Hepatocyte (in vitro differentiated cells): ENCODE results near the gene DNAJB12. TPM values are rescaled to one million over a fixed set of nuclear protein-coding genes. Genes with fewer than 3 reads are reported as not detected.
"Not testable (repeated sequence)": the region's sequence is repeated elsewhere in the genome, so short reads cannot be mapped to it uniquely, and the experiment has no call there.

Experiments
- DNase-seq: peaks from one replicate; pipeline ENCODE4 v3.0.0-alpha.2; 2016; ENCODE audit warnings: low spot score
- H2AFZ ChIP-seq: fragments of 200-600 bp; sonication (generic); 2 replicates; pipeline ENCODE4 v1.6.0; 2016; ENCODE audit warnings: antibody characterized with exemption, mild to moderate bottlenecking
- H3K27ac ChIP-seq: fragments of 200-600 bp; sonication (generic); 2 replicates; pipeline ENCODE4 v1.5.1; 2016; ENCODE audit warnings: mild to moderate bottlenecking
- H3K27me3 ChIP-seq: fragments of 200-600 bp; sonication (generic); 2 replicates; pipeline ENCODE4 v1.6.1; 2016
- H3K36me3 ChIP-seq: fragments of 200-600 bp; sonication (generic); replicated peaks from 2 replicates; pipeline ENCODE4 v1.5.1; 2016; ENCODE audit warnings: low read depth; ENCODE audit not compliant: insufficient read depth
- H3K4me1 ChIP-seq: fragments of 200-600 bp; sonication (generic); 2 replicates; pipeline ENCODE4 v1.5.1; 2016; ENCODE audit warnings: mild to moderate bottlenecking, moderate library complexity; ENCODE audit not compliant: insufficient read depth
- H3K4me2 ChIP-seq: fragments of 200-600 bp; sonication (generic); 2 replicates; pipeline ENCODE4 v1.6.0; 2016
- H3K4me3 ChIP-seq: fragments of 200-600 bp; sonication (generic); 2 replicates; pipeline ENCODE4 v1.5.1; 2016; ENCODE audit warnings: mild to moderate bottlenecking
- H3K79me2 ChIP-seq: fragments of 200-600 bp; sonication (generic); 2 replicates; pipeline ENCODE4 v1.6.0; 2017; ENCODE audit warnings: mild to moderate bottlenecking
- H3K9me2 ChIP-seq: fragments of 200-600 bp; sonication (generic); replicated peaks from 2 replicates; pipeline ENCODE4 v1.6.0; 2017; ENCODE audit warnings: mild to moderate bottlenecking; ENCODE audit not compliant: insufficient read depth
- H3K9me3 ChIP-seq: fragments of 200-600 bp; sonication (generic); 2 replicates; pipeline ENCODE4 v1.5.1; 2016; ENCODE audit warnings: low read depth, mild to moderate bottlenecking
- H4K20me1 ChIP-seq: fragments of 200-600 bp; sonication (generic); 2 replicates; pipeline ENCODE4 v1.6.0; 2016; ENCODE audit warnings: mild to moderate bottlenecking; ENCODE audit not compliant: insufficient read depth, poor library complexity, severe bottlenecking
- EZH2 ChIP-seq: fragments of 200-600 bp; sonication (generic); IDR thresholded peaks from 2 replicates; pipeline ENCODE4 v1.6.1; 2016; ENCODE audit warnings: antibody characterized with exemption, mild to moderate bottlenecking, borderline replicate concordance
- EZH2phosphoT487 ChIP-seq: fragments of 200-600 bp; sonication (generic); IDR thresholded peaks from one replicate; pipeline ENCODE4 v1.6.1; 2018; ENCODE audit warnings: antibody characterized with exemption, mild to moderate bottlenecking, low read depth, moderate library complexity; ENCODE audit not compliant: unreplicated experiment, severe bottlenecking
- WGBS: methylation state at CpG from one replicate; pipeline ENCODE4 v1.1.6; 2016; ENCODE audit warnings: low lambda C conversion rate; ENCODE audit errors: missing lambda C conversion rate; 5-methylcytosine and 5-hydroxymethylcytosine counted together
- polyA plus RNA-seq: library from polyadenylated mRNA; unstranded; fragments of >200 nt; fragmentation: Nextera tagmentation; extraction: Ambion mirVana; gene quantifications from 2 replicates; pipeline ENCODE4 v1.2.1, GENCODE V29; 2016
- total RNA-seq: library from RNA; depleted of rRNA; stranded (reverse); fragments of >200 nt; gene quantifications from 2 replicates; pipeline ENCODE4 v1.2.3, GENCODE V29; 2014
- TF ChIP-seq, protein P1 (sequence below): fragments of 200-600 bp; sonication (generic); IDR thresholded peaks from 2 replicates; pipeline ENCODE4 v1.5.1; 2016; ENCODE audit warnings: antibody characterized with exemption, mild to moderate bottlenecking; ENCODE audit not compliant: poor library complexity

The DNAJB12 gene
- total and polyA plus RNA-seq, 2 experiments from 2014 or later, result 31.0 to 40.3 TPM

DNA sequence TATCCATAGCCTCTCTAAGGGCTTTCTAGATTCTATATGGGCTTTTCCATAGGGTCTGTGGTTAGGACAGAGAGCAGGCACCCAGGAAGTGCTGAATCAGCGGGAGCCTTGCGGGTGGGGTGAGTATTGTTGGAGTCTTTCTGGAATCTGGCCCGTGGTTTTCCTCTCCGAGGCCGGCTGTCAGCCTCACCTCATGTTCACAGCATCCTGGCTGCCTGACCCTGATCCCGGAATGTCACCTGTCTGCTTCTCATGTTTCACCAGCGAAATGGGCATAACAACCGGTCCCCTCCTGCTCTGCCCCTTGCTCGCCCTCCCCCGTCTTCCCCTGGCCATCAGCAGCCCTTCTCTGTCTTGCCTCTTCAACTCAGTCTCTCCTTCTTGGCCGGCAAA lies 44.5 kb downstream of the DNAJB12 start:
- no peak for TF ChIP-seq EZH2
- no peak for TF ChIP-seq EZH2phosphoT487
- TF ChIP-seq, protein P1, sequence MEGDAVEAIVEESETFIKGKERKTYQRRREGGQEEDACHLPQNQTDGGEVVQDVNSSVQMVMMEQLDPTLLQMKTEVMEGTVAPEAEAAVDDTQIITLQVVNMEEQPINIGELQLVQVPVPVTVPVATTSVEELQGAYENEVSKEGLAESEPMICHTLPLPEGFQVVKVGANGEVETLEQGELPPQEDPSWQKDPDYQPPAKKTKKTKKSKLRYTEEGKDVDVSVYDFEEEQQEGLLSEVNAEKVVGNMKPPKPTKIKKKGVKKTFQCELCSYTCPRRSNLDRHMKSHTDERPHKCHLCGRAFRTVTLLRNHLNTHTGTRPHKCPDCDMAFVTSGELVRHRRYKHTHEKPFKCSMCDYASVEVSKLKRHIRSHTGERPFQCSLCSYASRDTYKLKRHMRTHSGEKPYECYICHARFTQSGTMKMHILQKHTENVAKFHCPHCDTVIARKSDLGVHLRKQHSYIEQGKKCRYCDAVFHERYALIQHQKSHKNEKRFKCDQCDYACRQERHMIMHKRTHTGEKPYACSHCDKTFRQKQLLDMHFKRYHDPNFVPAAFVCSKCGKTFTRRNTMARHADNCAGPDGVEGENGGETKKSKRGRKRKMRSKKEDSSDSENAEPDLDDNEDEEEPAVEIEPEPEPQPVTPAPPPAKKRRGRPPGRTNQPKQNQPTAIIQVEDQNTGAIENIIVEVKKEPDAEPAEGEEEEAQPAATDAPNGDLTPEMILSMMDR, result no peak
- WGBS, result 60% methylated on average over 10 of the region's 11 CpGs
- no peak for DNase-seq
- H3K9me2 ChIP-seq, result no peaks in the 10 kb centered on the region
- H3K36me3 ChIP-seq, result no peaks in the 10 kb centered on the region
- H3K4me1 ChIP-seq, result peaks cover 35% of the 10 kb centered on the region
- no peaks in the 10 kb centered on the region for H3K27me3 ChIP-seq
- no peak overlapping the region for H3K4me2 ChIP-seq
- H3K79me2 ChIP-seq, result no peaks in the 10 kb centered on the region
- H4K20me1 ChIP-seq, result no peaks in the 10 kb centered on the region
- no peak overlapping the region for H2AFZ ChIP-seq
- H3K9me3 ChIP-seq, result no peaks in the 10 kb centered on the region
- H3K27ac ChIP-seq, result peak overlapping the region; percentile 97
- H3K4me3 ChIP-seq, result no peak overlapping the region

DNA sequence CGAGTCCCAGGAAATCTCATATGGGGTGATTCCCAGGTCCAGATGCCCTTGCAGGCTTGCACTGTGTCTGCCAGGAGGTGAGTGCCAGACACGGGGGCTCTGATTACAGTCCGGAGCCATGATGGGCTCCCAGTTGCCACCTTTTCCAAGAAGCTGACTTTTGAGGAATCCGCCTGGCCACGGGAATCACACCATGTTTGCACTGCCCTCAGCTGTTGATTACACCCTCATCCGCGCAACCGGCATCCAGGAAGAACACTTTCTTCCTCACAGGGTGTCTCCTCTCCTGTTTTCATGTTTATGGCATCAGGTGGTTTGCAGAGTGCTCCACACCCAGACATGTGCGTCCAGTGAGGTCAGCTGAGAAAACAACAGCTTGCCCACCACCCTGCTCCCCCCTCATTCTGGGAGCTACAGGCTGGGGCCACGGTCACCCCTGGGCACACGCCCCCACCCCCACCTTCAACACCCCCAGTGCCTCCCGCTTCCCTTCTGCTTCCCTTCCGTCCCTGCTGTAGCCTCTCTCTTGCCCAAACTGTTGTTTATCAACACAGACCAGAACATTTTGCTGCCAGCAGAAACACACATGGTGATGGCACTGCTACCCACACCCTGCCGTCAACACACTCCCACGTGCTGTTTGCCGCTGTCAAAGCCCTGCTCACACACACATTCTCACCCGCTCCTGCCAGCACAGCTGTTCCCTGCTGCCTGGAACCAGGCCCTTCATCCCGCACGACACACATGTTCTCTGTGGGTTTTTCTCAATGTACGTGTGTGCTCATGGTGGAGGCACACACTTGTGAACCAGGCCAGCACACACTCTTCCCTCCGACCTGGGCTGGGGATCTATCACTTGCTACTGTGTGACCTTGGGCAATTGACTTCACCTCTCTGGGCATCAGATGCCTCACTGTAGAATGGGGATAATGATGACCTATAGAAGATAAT lies 45.2 kb downstream of the DNAJB12 start:
- TF ChIP-seq EZH2phosphoT487, result no peak
- TF ChIP-seq, protein P1, result no peak
- TF ChIP-seq EZH2, result no peak
- Histone ChIP-seq H3K4me1 (peaks cover 31% of the 10 kb centered on the region), H3K4me3 (no peak overlapping the region), H3K4me2 (no peak overlapping the region), H3K27ac (peak overlapping the region; percentile 97), H3K9me2 (no peaks in the 10 kb centered on the region), H3K79me2 (no peaks in the 10 kb centered on the region), H2AFZ (no peak overlapping the region), H3K27me3 (no peaks in the 10 kb centered on the region), H3K9me3 (no peaks in the 10 kb centered on the region), H4K20me1 (no peaks in the 10 kb centered on the region), H3K36me3 (no peaks in the 10 kb centered on the region)
- whole genome bisulfite sequencing, result 71% methylated on average over 21 of the region's 21 CpGs
- peak; percentile 73 for DNase-seq

DNA sequence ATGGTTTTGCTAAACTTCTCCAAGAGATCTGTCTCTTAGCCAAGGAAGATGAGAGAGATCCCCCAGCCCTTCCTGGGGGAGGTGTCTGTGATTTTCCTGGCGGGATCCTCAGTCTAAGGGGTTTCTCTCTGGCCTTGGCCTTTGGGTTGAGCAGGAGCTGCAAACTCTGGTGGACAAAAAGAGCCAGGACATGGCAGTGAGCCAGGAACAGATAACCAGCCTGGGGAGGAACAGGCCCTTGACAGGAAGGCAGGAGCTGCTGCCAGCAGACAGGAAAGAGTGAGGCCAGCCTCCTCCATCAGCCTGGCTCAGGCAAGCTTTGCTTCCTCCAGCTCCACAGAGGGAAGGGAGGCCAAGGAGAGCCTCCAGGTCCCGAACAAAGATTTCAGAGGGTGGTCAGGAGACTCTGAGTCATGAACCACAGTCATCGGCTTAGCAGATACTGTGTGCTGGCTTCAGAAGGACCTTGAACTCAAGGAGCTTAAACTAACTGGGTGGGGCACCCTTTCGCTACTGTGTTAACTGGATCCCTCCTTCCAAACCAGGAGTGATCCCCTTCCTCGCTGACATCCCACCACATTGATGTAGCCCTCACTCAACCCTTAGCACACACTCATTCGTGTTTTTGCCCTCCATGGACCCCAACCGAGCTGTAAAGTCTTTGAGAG lies 46.3 kb downstream of the DNAJB12 start:
- Histone ChIP-seq H3K79me2 (no peaks in the 10 kb centered on the region), H2AFZ (peak overlapping the region; percentile 30), H3K27ac (peak overlapping the region; percentile 97), H3K4me3 (no peak overlapping the region), H3K4me1 (peaks cover 31% of the 10 kb centered on the region), H4K20me1 (no peaks in the 10 kb centered on the region), H3K36me3 (no peaks in the 10 kb centered on the region), H3K9me2 (no peaks in the 10 kb centered on the region), H3K27me3 (no peaks in the 10 kb centered on the region), H3K4me2 (peak overlapping the region; percentile 36), H3K9me3 (no peaks in the 10 kb centered on the region)
- peak; percentile 86 for DNase-seq
- WGBS, result 54% methylated on average over 7 of the region's 7 CpGs
- TF ChIP-seq, protein P1, result no peak
- TF ChIP-seq EZH2phosphoT487 (no peak), EZH2 (no peak)

DNA sequence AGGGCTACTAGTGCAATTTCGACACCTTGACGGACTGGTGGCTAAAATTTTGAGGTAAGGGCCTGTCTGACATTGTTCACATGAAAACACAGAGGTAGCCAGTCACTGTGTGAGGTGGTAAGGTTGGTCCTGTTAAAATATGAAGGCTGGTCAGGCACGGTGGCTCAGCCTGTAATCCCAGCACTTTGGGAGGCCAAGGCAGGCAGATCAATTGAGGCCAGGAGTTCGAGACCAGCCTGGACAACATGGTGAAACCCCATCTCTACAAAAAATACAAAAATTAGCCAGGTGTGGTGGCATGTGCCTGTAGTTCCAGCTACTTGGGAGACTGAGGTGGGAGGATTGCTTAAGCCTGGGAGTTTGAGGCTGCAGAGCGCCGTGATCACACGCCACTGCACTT lies 47.0 kb downstream of the DNAJB12 start:
- H3K36me3 ChIP-seq, H3K4me3 ChIP-seq, H3K9me2 ChIP-seq, DNase-seq, H3K4me2 ChIP-seq, H3K79me2 ChIP-seq, H3K27me3 ChIP-seq, H3K9me3 ChIP-seq, H2AFZ ChIP-seq, H4K20me1 ChIP-seq: not testable (repeated sequence)
- H3K4me1 ChIP-seq, result peaks cover 31% of the 10 kb centered on the region
- peak overlapping the region; percentile 97 for H3K27ac ChIP-seq
- 96% methylated on average over 7 of the region's 7 CpGs for WGBS
